WTC11 (cell line): Measurements from ENCODE around the gene ABCC3. TPM values are rescaled to one million over a fixed set of nuclear protein-coding genes. Genes with fewer than 3 reads are reported as not detected.

ENCODE experiments used
- ATAC-seq: fragments of 200-7000 bp; cut with Tn5 transposase; 2 replicates; pipeline ENCODE4 v1.10.0; 2021; ENCODE audit warnings: mild to moderate bottlenecking, moderate library complexity
- CTCF ChIA-PET: fragments of 300-600 bp; sonication (Branson Sonifier 250); formaldehyde crosslinking; loops from one replicate; lab custom pipeline; 2021; ENCODE audit warnings: antibody characterized with exemption; lab: Charles Lee
- POLR2A ChIA-PET: fragments of 350-600 bp; sonication (Branson Sonifier 250); formaldehyde crosslinking; loops from one replicate; lab custom pipeline; 2021; ENCODE audit warnings: antibody characterized with exemption; lab: Charles Lee
- DNase-seq: peaks from one replicate; pipeline ENCODE4 v3.0.0; 2021; ENCODE audit warnings: low spot score
- H3K27ac Mint-ChIP-seq: 2 replicates; pipeline ENCODE4 v1.8.0; 2021; ENCODE audit warnings: mixed read lengths
- H3K27me3 Mint-ChIP-seq: 2 replicates; pipeline ENCODE4 v1.8.0; 2021; ENCODE audit warnings: low read depth, mild to moderate bottlenecking, moderate library complexity, mixed read lengths
- H3K36me3 Mint-ChIP-seq: 2 replicates; pipeline ENCODE4 v1.8.0; 2021; ENCODE audit warnings: mixed read lengths
- H3K4me1 Mint-ChIP-seq: 2 replicates; pipeline ENCODE4 v1.8.0; 2022; ENCODE audit warnings: mixed read lengths
- H3K4me3 Mint-ChIP-seq: 2 replicates; pipeline ENCODE4 v1.8.0; 2021; ENCODE audit warnings: mild to moderate bottlenecking, moderate library complexity, mixed read lengths
- H3K9me3 Mint-ChIP-seq: 2 replicates; pipeline ENCODE4 v1.8.0; 2021; ENCODE audit warnings: mixed read lengths
- ESRRA ChIP-seq: sonication (generic); formaldehyde crosslinking; IDR thresholded peaks from 2 replicates; pipeline ENCODE4 v1.8.1; 2022; ENCODE audit warnings: mild to moderate bottlenecking, missing genetic modification reagents, borderline replicate concordance
- FOXK1 ChIP-seq: sonication (generic); formaldehyde crosslinking; IDR thresholded peaks from 2 replicates; pipeline ENCODE4 v1.8.0; 2022; ENCODE audit warnings: mild to moderate bottlenecking, moderate library complexity, missing genetic modification reagents
- GABPB1 ChIP-seq: sonication (generic); formaldehyde crosslinking; IDR thresholded peaks from 2 replicates; pipeline ENCODE4 v1.8.1; 2023; ENCODE audit warnings: mild to moderate bottlenecking, missing genetic modification reagents
- GRHL2 ChIP-seq: fragments of 250-450 bp; sonication (Bioruptor Pico); IDR thresholded peaks from 2 replicates; pipeline ENCODE4 v1.8.0; 2022; ENCODE audit warnings: mild to moderate bottlenecking, moderate library complexity; ENCODE audit not compliant: insufficient replicate concordance, severe bottlenecking
- JAZF1 ChIP-seq: fragments of 250-450 bp; sonication (Bioruptor Pico); IDR thresholded peaks from 2 replicates; pipeline ENCODE4 v1.9.0; 2021; ENCODE audit warnings: moderate library complexity, mild to moderate bottlenecking, inconsistent platforms
- KAT7 ChIP-seq: sonication (generic); formaldehyde crosslinking; IDR thresholded peaks from 2 replicates; pipeline ENCODE4 v1.8.1; 2023; ENCODE audit warnings: missing genetic modification reagents, mild to moderate bottlenecking, borderline replicate concordance
- MXD4 ChIP-seq: fragments of 250-450 bp; sonication (Bioruptor Pico); IDR thresholded peaks from 2 replicates; pipeline ENCODE4 v1.8.0; 2021; ENCODE audit warnings: mild to moderate bottlenecking, moderate library complexity, borderline replicate concordance
- MYBL2 ChIP-seq: sonication (generic); formaldehyde crosslinking; IDR thresholded peaks from 2 replicates; pipeline ENCODE4 v1.8.1; 2023; ENCODE audit warnings: mild to moderate bottlenecking, moderate library complexity, missing genetic modification reagents
- NFATC4 ChIP-seq: fragments of 250-450 bp; sonication (Bioruptor Pico); IDR thresholded peaks from 2 replicates; pipeline ENCODE4 v1.9.0; 2021; ENCODE audit warnings: mild to moderate bottlenecking
- NFYB ChIP-seq: sonication (generic); formaldehyde crosslinking; conservative IDR thresholded peaks from 2 replicates; pipeline ENCODE4 v1.8.0; 2022; ENCODE audit warnings: low read depth, missing genetic modification reagents
- NR2C2 ChIP-seq: sonication (generic); formaldehyde crosslinking; IDR thresholded peaks from 2 replicates; pipeline ENCODE4 v1.8.0; 2022; ENCODE audit warnings: mild to moderate bottlenecking, missing genetic modification reagents
- RELA ChIP-seq: sonication (generic); formaldehyde crosslinking; IDR thresholded peaks from 2 replicates; pipeline ENCODE4 v1.8.1; 2022; ENCODE audit warnings: missing genetic modification reagents, mild to moderate bottlenecking, borderline replicate concordance
- SMAD4 ChIP-seq: sonication (generic); formaldehyde crosslinking; IDR thresholded peaks from 2 replicates; pipeline ENCODE4 v1.8.0; 2022; ENCODE audit warnings: mild to moderate bottlenecking, missing genetic modification reagents
- TP53 ChIP-seq: sonication (generic); formaldehyde crosslinking; IDR thresholded peaks from 2 replicates; pipeline ENCODE4 v1.8.1; 2023; ENCODE audit warnings: mild to moderate bottlenecking, missing genetic modification reagents
- ZBTB21 ChIP-seq: sonication (generic); formaldehyde crosslinking; IDR thresholded peaks from 2 replicates; pipeline ENCODE4 v1.8.1; 2023; ENCODE audit warnings: mild to moderate bottlenecking, missing genetic modification reagents, borderline replicate concordance
- ZNF232 ChIP-seq: sonication (generic); formaldehyde crosslinking; IDR thresholded peaks from 2 replicates; pipeline ENCODE4 v1.8.0; 2022; ENCODE audit warnings: mild to moderate bottlenecking, missing genetic modification reagents
- ZNF671 ChIP-seq: fragments of 250-450 bp; sonication (Bioruptor Pico); IDR thresholded peaks from 2 replicates; pipeline ENCODE4 v1.8.0; 2021; ENCODE audit warnings: mild to moderate bottlenecking
- total RNA-seq: library from RNA; stranded (reverse); gene quantifications from 3 replicates; pipeline ENCODE4 v1.2.3, GENCODE V29; 2021
- TF ChIP-seq, protein P1 (sequence below): sonication (generic); formaldehyde crosslinking; IDR thresholded peaks from 2 replicates; pipeline ENCODE4 v1.8.1; 2023; ENCODE audit warnings: mild to moderate bottlenecking, missing genetic modification reagents
- TF ChIP-seq, protein P2 (sequence below): sonication (generic); formaldehyde crosslinking; IDR thresholded peaks from 2 replicates; pipeline ENCODE4 v1.8.1; 2023; ENCODE audit warnings: mild to moderate bottlenecking, moderate library complexity, missing genetic modification reagents
- TF ChIP-seq, protein P3 (sequence below): sonication (generic); formaldehyde crosslinking; IDR thresholded peaks from 2 replicates; pipeline ENCODE4 v1.8.1; 2023; ENCODE audit warnings: mild to moderate bottlenecking, missing genetic modification reagents, borderline replicate concordance

ABCC3 gene
- total RNA-seq, 1 experiment from 2014 or later = 0.92 TPM

DNA sequence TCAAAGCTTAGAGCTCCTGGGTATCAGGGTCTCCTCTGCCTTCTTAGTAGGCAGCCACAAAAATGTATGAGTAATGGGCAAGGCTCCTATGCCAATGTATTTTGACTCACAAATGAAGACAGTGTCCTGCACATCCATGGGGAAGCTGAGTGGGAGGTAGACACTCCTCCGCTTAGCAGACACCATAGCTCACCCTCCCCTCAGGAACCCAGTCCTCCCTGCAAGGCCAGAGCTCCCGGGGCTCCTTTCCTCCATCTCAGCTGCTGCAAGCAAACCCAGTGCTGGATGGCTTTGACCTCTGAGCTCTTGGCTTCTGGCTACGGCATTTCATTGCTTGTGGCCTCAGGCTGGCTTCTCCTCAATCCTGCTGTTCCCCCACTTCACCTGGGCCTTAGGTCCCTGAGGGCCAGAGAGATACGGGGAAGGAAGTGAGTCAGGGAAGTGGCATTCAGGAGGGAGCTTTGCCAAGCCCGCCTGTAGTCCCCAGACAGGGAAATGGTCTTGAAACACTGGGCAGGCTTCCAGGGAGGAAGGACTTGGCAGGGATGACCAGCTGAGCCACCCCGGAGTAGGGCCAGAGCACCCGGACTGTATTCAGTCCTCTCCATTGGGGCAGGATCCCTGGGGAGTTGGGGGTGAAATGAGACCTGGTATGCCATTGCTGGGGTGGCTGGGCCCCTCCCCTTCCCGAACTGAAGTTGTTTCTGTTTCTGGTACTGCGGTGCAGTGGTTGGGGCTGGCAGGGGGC is 4.5 kb downstream of the ABCC3 start:
- POLR2A ChIA-PET = no interaction called here
- no peak overlapping the region for H3K4me3 Mint-ChIP-seq
- TF ChIP-seq JAZF1 (CRISPR knock-in tag) (no peak), NFYB (CRISPR knock-in tag) (no peak), ZNF671 (CRISPR knock-in tag) (no peak), TP53 (CRISPR knock-in tag) (no peak), MXD4 (CRISPR knock-in tag) (no peak), ZNF232 (CRISPR knock-in tag) (no peak), SMAD4 (CRISPR knock-in tag) (no peak), ZBTB21 (CRISPR knock-in tag) (no peak), FOXK1 (CRISPR knock-in tag) (no peak), MYBL2 (CRISPR knock-in tag) (no peak), NFATC4 (no peak), RELA (CRISPR knock-in tag) (no peak), ESRRA (CRISPR knock-in tag) (no peak), NR2C2 (CRISPR knock-in tag) (no peak)
- TF ChIP-seq, protein P1, sequence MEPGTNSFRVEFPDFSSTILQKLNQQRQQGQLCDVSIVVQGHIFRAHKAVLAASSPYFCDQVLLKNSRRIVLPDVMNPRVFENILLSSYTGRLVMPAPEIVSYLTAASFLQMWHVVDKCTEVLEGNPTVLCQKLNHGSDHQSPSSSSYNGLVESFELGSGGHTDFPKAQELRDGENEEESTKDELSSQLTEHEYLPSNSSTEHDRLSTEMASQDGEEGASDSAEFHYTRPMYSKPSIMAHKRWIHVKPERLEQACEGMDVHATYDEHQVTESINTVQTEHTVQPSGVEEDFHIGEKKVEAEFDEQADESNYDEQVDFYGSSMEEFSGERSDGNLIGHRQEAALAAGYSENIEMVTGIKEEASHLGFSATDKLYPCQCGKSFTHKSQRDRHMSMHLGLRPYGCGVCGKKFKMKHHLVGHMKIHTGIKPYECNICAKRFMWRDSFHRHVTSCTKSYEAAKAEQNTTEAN (CRISPR knock-in tag) = no peak
- TF ChIP-seq, protein P2, sequence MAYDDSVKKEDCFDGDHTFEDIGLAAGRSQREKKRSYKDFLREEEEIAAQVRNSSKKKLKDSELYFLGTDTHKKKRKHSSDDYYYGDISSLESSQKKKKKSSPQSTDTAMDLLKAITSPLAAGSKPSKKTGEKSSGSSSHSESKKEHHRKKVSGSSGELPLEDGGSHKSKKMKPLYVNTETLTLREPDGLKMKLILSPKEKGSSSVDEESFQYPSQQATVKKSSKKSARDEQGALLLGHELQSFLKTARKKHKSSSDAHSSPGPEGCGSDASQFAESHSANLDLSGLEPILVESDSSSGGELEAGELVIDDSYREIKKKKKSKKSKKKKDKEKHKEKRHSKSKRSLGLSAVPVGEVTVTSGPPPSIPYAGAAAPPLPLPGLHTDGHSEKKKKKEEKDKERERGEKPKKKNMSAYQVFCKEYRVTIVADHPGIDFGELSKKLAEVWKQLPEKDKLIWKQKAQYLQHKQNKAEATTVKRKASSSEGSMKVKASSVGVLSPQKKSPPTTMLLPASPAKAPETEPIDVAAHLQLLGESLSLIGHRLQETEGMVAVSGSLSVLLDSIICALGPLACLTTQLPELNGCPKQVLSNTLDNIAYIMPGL (CRISPR knock-in tag) = no peak
- TF ChIP-seq, protein P3, sequence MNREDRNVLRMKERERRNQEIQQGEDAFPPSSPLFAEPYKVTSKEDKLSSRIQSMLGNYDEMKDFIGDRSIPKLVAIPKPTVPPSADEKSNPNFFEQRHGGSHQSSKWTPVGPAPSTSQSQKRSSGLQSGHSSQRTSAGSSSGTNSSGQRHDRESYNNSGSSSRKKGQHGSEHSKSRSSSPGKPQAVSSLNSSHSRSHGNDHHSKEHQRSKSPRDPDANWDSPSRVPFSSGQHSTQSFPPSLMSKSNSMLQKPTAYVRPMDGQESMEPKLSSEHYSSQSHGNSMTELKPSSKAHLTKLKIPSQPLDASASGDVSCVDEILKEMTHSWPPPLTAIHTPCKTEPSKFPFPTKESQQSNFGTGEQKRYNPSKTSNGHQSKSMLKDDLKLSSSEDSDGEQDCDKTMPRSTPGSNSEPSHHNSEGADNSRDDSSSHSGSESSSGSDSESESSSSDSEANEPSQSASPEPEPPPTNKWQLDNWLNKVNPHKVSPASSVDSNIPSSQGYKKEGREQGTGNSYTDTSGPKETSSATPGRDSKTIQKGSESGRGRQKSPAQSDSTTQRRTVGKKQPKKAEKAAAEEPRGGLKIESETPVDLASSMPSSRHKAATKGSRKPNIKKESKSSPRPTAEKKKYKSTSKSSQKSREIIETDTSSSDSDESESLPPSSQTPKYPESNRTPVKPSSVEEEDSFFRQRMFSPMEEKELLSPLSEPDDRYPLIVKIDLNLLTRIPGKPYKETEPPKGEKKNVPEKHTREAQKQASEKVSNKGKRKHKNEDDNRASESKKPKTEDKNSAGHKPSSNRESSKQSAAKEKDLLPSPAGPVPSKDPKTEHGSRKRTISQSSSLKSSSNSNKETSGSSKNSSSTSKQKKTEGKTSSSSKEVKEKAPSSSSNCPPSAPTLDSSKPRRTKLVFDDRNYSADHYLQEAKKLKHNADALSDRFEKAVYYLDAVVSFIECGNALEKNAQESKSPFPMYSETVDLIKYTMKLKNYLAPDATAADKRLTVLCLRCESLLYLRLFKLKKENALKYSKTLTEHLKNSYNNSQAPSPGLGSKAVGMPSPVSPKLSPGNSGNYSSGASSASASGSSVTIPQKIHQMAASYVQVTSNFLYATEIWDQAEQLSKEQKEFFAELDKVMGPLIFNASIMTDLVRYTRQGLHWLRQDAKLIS (CRISPR knock-in tag) = no peak
- TF ChIP-seq, all 79 proteins: peak for 0
- no peak overlapping the region for H3K27ac Mint-ChIP-seq
- ATAC-seq (no peak), DNase-seq (no peak)
- H3K36me3 Mint-ChIP-seq = no peaks in the 10 kb centered on the region
- CTCF ChIA-PET = interaction anchor here (0.8 to 8.8 kb wide), 4 partner anchors 13 to 160 kb away, joined by 3 to 82 read pairs (median 13); no protein-coding TSS in a partner anchor
- peaks cover 34% of the 10 kb centered on the region for H3K27me3 Mint-ChIP-seq
- H3K9me3 Mint-ChIP-seq = no peaks in the 10 kb centered on the region
- peaks cover 8% of the 10 kb centered on the region for H3K4me1 Mint-ChIP-seq

DNA sequence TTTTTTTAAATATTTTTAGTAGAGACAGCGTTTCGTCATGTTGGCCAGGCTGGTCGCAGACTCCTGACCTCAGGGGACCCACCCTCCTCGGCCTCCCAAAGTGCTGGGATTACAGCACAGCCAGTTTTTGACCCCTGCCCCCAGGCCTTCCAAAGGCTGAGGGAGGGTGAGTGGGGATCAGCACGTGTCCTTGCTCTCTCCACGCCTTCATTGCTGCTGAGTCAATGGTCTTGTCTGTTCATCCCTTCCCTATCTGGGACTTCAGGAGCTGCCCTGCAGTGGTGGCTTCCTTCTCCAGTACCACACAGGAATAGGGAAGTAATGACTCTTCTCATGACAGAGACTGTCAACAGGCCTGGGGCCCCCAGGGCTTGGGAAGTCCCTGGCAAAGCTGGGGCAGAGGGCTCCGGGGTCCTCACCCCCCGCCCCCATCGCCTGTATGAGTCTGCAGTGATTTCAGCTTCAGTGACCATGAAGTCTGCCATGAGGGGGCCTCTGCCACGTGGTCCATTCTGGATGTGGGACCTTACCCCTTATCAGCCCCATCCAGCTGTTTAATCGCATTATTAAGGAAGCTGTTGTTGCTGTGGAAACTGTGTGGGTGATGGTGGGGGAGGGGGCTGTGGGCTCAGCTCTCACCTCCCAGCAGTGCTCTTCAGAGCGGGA is 6.1 kb downstream of the ABCC3 start:
- no peak overlapping the region for H3K27ac Mint-ChIP-seq
- no peak for ATAC-seq
- H3K27me3 Mint-ChIP-seq = peaks cover 19% of the 10 kb centered on the region
- H3K4me1 Mint-ChIP-seq = peaks cover 6% of the 10 kb centered on the region
- CTCF ChIA-PET = interaction anchor here (0.8 to 8.8 kb wide), 8 partner anchors 10 to 161 kb away, joined by 3 to 82 read pairs (median 6); no protein-coding TSS in a partner anchor
- no peaks in the 10 kb centered on the region for H3K36me3 Mint-ChIP-seq
- H3K9me3 Mint-ChIP-seq = no peaks in the 10 kb centered on the region
- DNase-seq = no peak
- H3K4me3 Mint-ChIP-seq = no peak overlapping the region
- TF ChIP-seq GABPB1 (CRISPR knock-in tag) = peak; percentile 65
- TF ChIP-seq KAT7 (CRISPR knock-in tag) = no peak
- TF ChIP-seq GRHL2 (CRISPR knock-in tag) = no peak
- POLR2A ChIA-PET = interaction anchor here (0.9 to 1.1 kb wide), 2 partner anchors 28 to 51 kb away, joined by 3 read pairs; no protein-coding TSS in a partner anchor
